GM21723 (cell line): Measurements from ENCODE around the gene OMA1.

ENCODE experiments used
- ATAC-seq: cut with Tn5 transposase; IDR thresholded peaks from one replicate; pipeline ENCODE4 v1.9.1; 2021; ENCODE audit warnings: mild to moderate bottlenecking, moderate library complexity; ENCODE audit not compliant: unreplicated experiment

The OMA1 gene

GRCh38 chr1:58465176-58465575 lies 81.3 kb downstream of the OMA1 start:
- ATAC-seq = no peak

- ATAC-seq = no peak
Observed at GRCh38 chr1:58460469-58460868, 86.1 kb downstream of the OMA1 start.

- ATAC-seq = no peak
Observed at GRCh38 chr1:58459911-58460310, 86.6 kb downstream of the OMA1 start.

DNA sequence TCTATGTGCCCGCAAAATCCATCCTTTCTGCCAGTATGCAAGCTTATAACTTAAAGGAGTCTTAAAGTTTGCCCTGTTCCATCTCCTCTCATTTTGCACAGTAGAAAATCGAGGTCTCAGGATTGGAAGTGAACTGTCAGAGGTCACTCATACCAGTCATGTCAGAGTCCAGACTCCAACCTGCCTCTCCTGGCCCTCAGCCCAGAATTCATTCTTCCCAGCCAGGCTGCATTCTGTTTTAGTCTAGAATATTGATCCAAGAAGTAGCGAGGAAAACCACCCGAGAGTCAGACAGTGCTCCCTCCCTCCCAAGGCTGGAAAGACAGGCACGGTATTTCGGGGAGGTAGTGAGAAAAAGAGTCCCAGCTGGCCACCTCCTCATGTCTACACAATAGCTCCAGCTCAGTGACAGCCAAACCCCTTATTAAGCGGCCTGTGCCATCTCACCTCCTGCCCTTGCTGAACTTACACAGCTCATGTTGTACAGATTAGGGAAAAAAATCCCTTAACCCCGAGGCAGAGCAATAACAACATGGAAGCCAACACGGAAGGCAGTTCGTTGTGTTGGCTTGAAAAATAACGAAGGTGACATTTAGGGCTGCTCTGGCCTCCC lies 89.4 kb downstream of the OMA1 start:
- no peak for ATAC-seq

- no peak for ATAC-seq
Observed at GRCh38 chr1:58456470-58456869, 90.1 kb downstream of the OMA1 start.

GRCh38 chr1:58454807-58455206 lies 91.7 kb downstream of the OMA1 start:
- no peak for ATAC-seq

DNA sequence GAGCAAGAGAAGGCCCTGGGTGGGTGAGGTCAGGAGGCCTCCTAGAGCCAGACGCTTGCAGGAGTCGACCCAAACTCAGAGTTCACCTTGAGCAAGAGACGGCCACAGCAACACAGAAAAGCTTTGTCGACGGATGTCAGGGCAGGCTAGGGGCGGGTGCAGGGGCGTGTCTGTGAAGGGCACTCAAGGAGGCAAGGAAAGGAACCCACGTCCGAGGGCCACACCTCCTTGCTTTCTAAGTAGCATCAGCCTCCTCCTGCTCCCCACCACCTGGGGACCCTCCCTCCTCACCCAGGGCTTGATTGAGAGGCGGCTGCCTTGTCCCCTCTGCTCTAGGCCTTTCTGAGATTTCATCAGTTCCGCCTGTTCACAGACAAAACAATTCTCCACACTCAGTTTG lies 92.1 kb downstream of the OMA1 start:
- no peak for ATAC-seq

DNA sequence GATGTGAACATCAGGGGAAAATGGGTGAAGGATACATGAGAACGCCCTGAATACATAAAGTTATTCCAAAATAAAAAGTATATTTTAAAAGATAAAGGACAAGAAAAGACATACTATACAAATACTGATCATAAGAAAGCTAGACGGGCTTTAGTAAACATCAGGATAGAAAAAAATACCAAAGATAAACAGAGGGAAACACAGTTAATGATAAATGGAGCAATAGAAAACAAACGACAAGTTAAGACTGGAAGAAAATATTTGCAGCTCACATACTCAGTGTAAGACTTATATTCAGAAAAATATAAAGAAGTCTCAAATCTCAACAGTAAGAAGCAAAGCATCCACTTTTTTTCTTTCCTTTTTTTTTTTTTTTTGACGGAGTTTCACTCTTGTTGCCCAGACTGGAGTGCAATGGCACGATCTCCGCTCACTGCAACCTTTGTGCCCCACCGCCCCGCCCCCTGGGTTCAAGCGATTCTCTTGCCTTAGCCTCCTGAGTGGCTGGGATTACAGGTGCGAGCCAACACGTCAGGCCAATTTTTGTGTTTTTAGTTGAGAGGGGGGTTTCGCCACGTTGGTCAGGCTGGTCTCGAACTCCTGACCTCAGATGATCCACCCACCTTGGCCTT lies 94.8 kb downstream of the OMA1 start:
- no peak for ATAC-seq

- ATAC-seq = no peak
Observed at GRCh38 chr1:58447886-58448285, 98.6 kb downstream of the OMA1 start.

GRCh38 chr1:58447042-58447441 lies 99.5 kb downstream of the OMA1 start:
- ATAC-seq = no peak

- no peak for ATAC-seq
Observed at GRCh38 chr1:58446368-58446767, 100.2 kb downstream of the OMA1 start.

DNA sequence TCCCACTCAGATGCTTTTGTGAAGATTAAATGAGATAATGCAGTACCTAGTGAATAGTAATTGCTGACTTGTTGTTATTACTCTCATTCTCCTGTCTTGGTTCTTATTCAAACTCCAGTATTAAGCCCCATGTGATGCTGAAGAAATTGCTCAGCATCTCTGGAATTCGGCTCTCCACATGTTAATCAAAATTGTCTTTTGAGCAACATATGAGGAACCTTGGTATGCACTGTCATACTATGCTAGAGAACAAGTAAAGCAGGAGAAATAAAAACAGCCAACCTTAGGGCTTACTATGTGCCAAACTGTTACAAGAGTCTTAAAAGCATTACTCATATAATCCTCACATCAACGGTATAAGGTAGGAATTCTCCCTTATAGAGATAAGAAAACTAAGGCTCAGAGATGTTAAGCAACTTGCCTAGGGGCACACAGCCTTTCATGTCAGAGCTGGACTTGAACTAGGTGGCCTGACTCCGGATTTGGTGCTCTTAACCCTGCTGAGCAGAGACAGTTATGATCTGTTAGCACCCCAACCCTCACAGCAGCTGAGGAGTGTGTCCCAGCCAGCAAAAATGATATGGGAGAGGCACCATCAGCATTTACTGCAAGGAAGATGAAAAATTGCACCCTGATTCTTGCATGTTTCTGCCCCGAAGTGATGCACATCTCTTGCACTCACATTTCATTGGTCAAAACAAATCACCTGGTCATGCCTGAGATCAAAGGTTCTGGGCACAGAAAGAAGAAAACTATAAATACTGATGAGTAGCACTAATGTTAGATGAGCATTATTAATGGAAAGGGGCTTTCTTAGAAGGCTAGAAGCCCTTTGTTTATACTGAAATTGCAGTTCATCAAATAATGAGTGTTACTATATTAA lies 102.3 kb downstream of the OMA1 start:
- ATAC-seq = no peak

GRCh38 chr1:58442114-58442513 lies 104.4 kb downstream of the OMA1 start:
- ATAC-seq = no peak

- ATAC-seq = no peak
Observed at GRCh38 chr1:58441699-58442098, 104.8 kb downstream of the OMA1 start.

DNA sequence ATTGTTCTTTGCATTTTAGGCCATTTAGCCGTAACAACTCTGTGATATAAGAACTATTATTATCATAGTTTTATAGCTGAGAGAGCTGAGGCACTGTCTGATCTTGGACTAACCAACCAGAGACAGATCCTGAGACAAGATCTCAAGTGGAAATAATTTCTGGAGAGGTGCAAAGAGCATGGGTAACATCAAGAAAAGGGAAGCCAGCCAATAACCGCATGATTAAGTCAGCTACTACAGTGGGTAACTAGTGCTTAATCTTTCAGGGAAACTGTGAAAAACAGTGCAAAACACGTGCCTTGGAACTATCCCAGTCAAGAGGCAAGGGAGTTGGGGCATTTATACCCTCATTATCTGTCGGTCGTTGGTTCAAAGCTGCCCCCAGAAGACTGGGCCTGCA lies 105.8 kb downstream of the OMA1 start:
- no peak for ATAC-seq

- no peak for ATAC-seq
Observed at GRCh38 chr1:58439946-58440345, 106.6 kb downstream of the OMA1 start.

GRCh38 chr1:58438468-58438867 lies 108.1 kb downstream of the OMA1 start:
- ATAC-seq = no peak

DNA sequence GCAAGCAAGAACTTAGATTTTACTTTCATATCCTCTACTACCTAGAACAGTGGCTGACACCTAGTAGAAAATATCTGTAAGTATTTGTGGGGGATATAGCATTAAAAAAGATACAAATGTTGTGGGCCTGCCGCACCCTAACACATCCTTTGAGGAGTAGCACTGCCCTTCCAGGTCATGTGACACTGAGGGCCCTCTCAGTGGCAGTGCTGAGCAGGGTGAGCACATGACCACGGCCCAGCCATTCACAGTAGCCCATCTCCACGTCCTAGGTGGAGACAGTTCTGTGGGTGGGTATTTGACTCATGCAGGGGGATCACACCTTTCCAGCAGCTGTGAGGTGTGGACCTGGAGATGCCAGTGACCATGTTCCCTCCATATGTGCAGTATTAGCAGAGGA lies 108.9 kb downstream of the OMA1 start:
- no peak for ATAC-seq

- ATAC-seq = no peak
Observed at GRCh38 chr1:58436615-58437297, 109.8 kb downstream of the OMA1 start.

DNA sequence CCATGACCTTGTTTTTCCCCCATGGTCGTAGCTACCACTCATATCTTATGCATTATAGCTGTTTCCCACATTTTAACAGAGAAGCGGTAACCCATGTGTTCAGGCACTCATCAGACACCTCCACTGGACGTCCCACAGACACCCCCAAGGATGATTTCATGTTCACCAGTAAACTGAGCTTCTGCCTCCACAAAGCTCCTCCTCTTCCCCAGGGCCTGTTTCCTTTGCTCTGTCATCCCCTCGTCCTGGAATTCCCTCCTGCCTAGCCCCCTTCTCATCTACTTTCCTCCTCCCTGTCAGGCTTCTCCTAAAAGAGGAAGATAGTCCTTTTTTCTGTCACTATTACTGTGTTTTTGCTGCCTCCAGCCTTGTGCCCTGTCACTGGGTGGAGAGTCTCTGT lies 111.2 kb downstream of the OMA1 start:
- no peak for ATAC-seq

GRCh38 chr1:58434607-58435006 lies 111.9 kb downstream of the OMA1 start:
- ATAC-seq = no peak
